K562 (cell line): ENCODE measurements around the gene BAZ2A. TPM values are rescaled to one million over a fixed set of nuclear protein-coding genes. Genes with fewer than 3 reads are reported as not detected.

ENCODE experiments used
- ASH1L ChIP-seq: fragments of 450-650 bp; IDR thresholded peaks from 2 replicates; pipeline ENCODE4 v1.6.1; 2018; ENCODE audit warnings: borderline replicate concordance, mild to moderate bottlenecking, low read depth; ENCODE audit not compliant: partially characterized antibody
- NFRKB ChIP-seq: fragments of 450-650 bp; IDR thresholded peaks from 2 replicates; pipeline ENCODE4 v1.6.1; 2016; ENCODE audit warnings: low read depth
- NR1H2 ChIP-seq: sonication (generic); formaldehyde crosslinking; IDR thresholded peaks from 2 replicates; pipeline ENCODE4 v1.4.0; 2020; ENCODE audit warnings: mild to moderate bottlenecking, missing genetic modification reagents
- PCBP1 ChIP-seq: fragments of 200-400 bp; formaldehyde crosslinking; IDR thresholded peaks from 2 replicates; pipeline ENCODE4 v1.6.1; 2018; ENCODE audit warnings: mild to moderate bottlenecking, low read depth, low read length; ENCODE audit not compliant: poor library complexity, severe bottlenecking
- PURB ChIP-seq: sonication (generic); formaldehyde crosslinking; IDR thresholded peaks from 2 replicates; pipeline ENCODE4 v1.9.0; 2021; ENCODE audit warnings: low read depth, mild to moderate bottlenecking, missing genetic modification reagents
- RAD21 ChIP-seq, 2 experiments: fragments of 250-450 bp in 1 of 2; fragments of 450-650 bp in 1 of 2; sonication (Bioruptor Pico) in 1 of 2; formaldehyde crosslinking in 1 of 2; IDR thresholded peaks in 1 of 2; conservative IDR thresholded peaks in 1 of 2; 2 replicates each; pipeline versions ENCODE4 v1.4.0 to v1.8.0; 2020 to 2022; ENCODE audit warnings: mild to moderate bottlenecking in 2 of 2, moderate library complexity in 1 of 2
- RBFOX2 ChIP-seq: fragments of 200-400 bp; formaldehyde crosslinking; IDR thresholded peaks from 2 replicates; pipeline ENCODE4 v1.6.1; 2017; ENCODE audit warnings: low read depth, mild to moderate bottlenecking, low read length, moderate library complexity
- RNF2 ChIP-seq: sonication (generic); IDR thresholded peaks from 2 replicates; pipeline ENCODE4 v1.6.1; 2016
- SMARCA5 ChIP-seq: fragments of 450-650 bp; IDR thresholded peaks from 2 replicates; pipeline ENCODE4 v1.6.1; 2016
- TAF15 ChIP-seq: fragments of 200-400 bp; formaldehyde crosslinking; IDR thresholded peaks from 2 replicates; pipeline ENCODE4 v1.6.1; 2017; ENCODE audit warnings: mild to moderate bottlenecking, low read depth, low read length, moderate library complexity
- ZNF174 ChIP-seq: fragments of 250-450 bp; sonication (Bioruptor Pico); IDR thresholded peaks from 2 replicates; pipeline ENCODE4 v1.4.0; 2020; ENCODE audit warnings: mild to moderate bottlenecking
- ZNF436 ChIP-seq: fragments of 250-450, 450-650 bp; sonication (Bioruptor Pico); formaldehyde crosslinking; IDR thresholded peaks from 2 replicates; pipeline ENCODE4 v1.7.0; 2020; ENCODE audit warnings: mild to moderate bottlenecking
- polyA plus RNA-seq, 8 experiments: library from polyadenylated mRNA; depleted of rRNA in 4 of 8; stranded (reverse) in 5 of 8; unstranded in 3 of 8; fragments of >200 nt; fragmentation: Nextera tagmentation in 2 of 8; fragmentation: Illumina TruSeq in 1 of 8; extraction: Ambion mirVana in 2 of 8; extraction: Trizol in 1 of 8; gene quantifications; 2 replicates each; pipeline versions ENCODE4 v1.2.1 to v1.2.3, GENCODE V29; 2011 to 2014; ENCODE audit warnings: inconsistent platforms in 1 of 8, missing spikeins in 1 of 8
- total RNA-seq, 7 experiments: library from RNA; depleted of rRNA in 6 of 7; stranded (reverse); fragments of >200 nt in 6 of 7; fragmentation: Illumina TruSeq in 2 of 7; extraction: Trizol in 2 of 7; gene quantifications; 2 replicates each; pipeline versions ENCODE4 v1.2.1 to v1.2.3, GENCODE V29; 2011 to 2021; ENCODE audit warnings: low replicate concordance in 1 of 7
- TF ChIP-seq, protein P1 (sequence below): sonication (generic); formaldehyde crosslinking; IDR thresholded peaks from 2 replicates; pipeline ENCODE4 v1.8.0; 2022; ENCODE audit warnings: mild to moderate bottlenecking, missing genetic modification reagents
- TF ChIP-seq, protein P2 (sequence below): fragments of 250-450 bp; sonication (Bioruptor Pico); IDR thresholded peaks from 2 replicates; pipeline ENCODE4 v1.8.0; 2022; ENCODE audit warnings: inconsistent platforms
- TF ChIP-seq, protein P3 (sequence below): fragments of 250-450 bp; sonication (Bioruptor Pico); IDR thresholded peaks from 2 replicates; pipeline ENCODE4 v1.6.1; 2021; ENCODE audit warnings: mild to moderate bottlenecking
- TF ChIP-seq, protein P4 (sequence below): fragments of 250-450 bp; sonication (Bioruptor Pico); IDR thresholded peaks from 2 replicates; pipeline ENCODE4 v1.5.0; 2020; ENCODE audit warnings: mild to moderate bottlenecking, borderline replicate concordance
- TF ChIP-seq, protein P5 (sequence below): fragments of 250-450 bp; sonication (Bioruptor Pico); IDR thresholded peaks from 2 replicates; pipeline ENCODE4 v1.4.0; 2020; ENCODE audit warnings: mild to moderate bottlenecking, moderate library complexity, borderline replicate concordance

Gene BAZ2A
- total and polyA plus RNA-seq, 9 of the 15 experiments (the other 6 are each of a cell fraction or from before 2014, with no cell fraction given), result 4.5 to 86.4 (median 26.2) TPM

DNA sequence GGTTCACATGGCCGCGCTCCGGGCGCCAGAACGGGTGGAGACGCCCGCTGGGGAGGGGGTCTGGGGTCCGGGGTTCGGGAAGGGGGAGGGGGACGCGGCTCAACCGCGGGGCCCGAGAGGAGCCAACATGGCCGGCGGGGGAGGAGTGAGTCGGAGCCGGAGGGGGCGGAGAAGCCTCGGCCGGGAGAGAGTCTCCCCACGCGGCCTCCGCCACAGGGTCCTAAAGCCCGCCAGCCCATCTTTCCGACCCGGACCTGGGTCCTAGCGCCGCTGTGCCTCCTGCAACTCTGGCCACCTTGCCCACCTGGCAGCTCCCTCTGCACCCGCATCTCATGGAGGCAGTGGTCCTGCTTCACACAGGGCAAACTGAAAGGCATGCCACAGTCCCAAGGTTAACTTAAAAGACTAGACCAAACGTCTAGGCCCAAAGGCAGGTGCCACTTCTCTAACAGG, at the start of gene BAZ2A (continued):
- TF ChIP-seq, protein P1, sequence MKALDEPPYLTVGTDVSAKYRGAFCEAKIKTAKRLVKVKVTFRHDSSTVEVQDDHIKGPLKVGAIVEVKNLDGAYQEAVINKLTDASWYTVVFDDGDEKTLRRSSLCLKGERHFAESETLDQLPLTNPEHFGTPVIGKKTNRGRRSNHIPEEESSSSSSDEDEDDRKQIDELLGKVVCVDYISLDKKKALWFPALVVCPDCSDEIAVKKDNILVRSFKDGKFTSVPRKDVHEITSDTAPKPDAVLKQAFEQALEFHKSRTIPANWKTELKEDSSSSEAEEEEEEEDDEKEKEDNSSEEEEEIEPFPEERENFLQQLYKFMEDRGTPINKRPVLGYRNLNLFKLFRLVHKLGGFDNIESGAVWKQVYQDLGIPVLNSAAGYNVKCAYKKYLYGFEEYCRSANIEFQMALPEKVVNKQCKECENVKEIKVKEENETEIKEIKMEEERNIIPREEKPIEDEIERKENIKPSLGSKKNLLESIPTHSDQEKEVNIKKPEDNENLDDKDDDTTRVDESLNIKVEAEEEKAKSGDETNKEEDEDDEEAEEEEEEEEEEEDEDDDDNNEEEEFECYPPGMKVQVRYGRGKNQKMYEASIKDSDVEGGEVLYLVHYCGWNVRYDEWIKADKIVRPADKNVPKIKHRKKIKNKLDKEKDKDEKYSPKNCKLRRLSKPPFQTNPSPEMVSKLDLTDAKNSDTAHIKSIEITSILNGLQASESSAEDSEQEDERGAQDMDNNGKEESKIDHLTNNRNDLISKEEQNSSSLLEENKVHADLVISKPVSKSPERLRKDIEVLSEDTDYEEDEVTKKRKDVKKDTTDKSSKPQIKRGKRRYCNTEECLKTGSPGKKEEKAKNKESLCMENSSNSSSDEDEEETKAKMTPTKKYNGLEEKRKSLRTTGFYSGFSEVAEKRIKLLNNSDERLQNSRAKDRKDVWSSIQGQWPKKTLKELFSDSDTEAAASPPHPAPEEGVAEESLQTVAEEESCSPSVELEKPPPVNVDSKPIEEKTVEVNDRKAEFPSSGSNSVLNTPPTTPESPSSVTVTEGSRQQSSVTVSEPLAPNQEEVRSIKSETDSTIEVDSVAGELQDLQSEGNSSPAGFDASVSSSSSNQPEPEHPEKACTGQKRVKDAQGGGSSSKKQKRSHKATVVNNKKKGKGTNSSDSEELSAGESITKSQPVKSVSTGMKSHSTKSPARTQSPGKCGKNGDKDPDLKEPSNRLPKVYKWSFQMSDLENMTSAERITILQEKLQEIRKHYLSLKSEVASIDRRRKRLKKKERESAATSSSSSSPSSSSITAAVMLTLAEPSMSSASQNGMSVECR (CRISPR knock-in tag), result peak; percentile 54; the same call in 1 of the 2 replicates
- TF ChIP-seq ASH1L (no peak), SMARCA5 (no peak), ZNF436 (CRISPR knock-in tag) (no peak), PCBP1 (peak; percentile 90), RBFOX2 (peak; percentile 34; the same call in 1 of the 2 replicates), NFRKB (no peak), TAF15 (no peak), ZNF174 (CRISPR knock-in tag) (no peak), RNF2 (peak; percentile 93), PURB (CRISPR knock-in tag) (no peak), NR1H2 (CRISPR knock-in tag) (no peak), RAD21 (CRISPR knock-in tag; conservative IDR thresholded peaks at IDR 0.05 in 1 of 2, IDR thresholded peaks at IDR 0.05 in 1 of 2) (no peak)
- TF ChIP-seq, protein P2, sequence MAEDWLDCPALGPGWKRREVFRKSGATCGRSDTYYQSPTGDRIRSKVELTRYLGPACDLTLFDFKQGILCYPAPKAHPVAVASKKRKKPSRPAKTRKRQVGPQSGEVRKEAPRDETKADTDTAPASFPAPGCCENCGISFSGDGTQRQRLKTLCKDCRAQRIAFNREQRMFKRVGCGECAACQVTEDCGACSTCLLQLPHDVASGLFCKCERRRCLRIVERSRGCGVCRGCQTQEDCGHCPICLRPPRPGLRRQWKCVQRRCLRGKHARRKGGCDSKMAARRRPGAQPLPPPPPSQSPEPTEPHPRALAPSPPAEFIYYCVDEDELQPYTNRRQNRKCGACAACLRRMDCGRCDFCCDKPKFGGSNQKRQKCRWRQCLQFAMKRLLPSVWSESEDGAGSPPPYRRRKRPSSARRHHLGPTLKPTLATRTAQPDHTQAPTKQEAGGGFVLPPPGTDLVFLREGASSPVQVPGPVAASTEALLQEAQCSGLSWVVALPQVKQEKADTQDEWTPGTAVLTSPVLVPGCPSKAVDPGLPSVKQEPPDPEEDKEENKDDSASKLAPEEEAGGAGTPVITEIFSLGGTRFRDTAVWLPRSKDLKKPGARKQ (CRISPR knock-in tag), result no peak
- TF ChIP-seq, protein P3, sequence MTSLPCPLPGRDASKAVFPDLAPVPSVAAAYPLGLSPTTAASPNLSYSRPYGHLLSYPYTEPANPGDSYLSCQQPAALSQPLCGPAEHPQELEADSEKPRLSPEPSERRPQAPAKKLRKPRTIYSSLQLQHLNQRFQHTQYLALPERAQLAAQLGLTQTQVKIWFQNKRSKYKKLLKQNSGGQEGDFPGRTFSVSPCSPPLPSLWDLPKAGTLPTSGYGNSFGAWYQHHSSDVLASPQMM (CRISPR knock-in tag), result no peak
- TF ChIP-seq, protein P4, sequence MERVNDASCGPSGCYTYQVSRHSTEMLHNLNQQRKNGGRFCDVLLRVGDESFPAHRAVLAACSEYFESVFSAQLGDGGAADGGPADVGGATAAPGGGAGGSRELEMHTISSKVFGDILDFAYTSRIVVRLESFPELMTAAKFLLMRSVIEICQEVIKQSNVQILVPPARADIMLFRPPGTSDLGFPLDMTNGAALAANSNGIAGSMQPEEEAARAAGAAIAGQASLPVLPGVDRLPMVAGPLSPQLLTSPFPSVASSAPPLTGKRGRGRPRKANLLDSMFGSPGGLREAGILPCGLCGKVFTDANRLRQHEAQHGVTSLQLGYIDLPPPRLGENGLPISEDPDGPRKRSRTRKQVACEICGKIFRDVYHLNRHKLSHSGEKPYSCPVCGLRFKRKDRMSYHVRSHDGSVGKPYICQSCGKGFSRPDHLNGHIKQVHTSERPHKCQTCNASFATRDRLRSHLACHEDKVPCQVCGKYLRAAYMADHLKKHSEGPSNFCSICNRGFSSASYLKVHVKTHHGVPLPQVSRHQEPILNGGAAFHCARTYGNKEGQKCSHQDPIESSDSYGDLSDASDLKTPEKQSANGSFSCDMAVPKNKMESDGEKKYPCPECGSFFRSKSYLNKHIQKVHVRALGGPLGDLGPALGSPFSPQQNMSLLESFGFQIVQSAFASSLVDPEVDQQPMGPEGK, result no peak
- TF ChIP-seq, protein P5, sequence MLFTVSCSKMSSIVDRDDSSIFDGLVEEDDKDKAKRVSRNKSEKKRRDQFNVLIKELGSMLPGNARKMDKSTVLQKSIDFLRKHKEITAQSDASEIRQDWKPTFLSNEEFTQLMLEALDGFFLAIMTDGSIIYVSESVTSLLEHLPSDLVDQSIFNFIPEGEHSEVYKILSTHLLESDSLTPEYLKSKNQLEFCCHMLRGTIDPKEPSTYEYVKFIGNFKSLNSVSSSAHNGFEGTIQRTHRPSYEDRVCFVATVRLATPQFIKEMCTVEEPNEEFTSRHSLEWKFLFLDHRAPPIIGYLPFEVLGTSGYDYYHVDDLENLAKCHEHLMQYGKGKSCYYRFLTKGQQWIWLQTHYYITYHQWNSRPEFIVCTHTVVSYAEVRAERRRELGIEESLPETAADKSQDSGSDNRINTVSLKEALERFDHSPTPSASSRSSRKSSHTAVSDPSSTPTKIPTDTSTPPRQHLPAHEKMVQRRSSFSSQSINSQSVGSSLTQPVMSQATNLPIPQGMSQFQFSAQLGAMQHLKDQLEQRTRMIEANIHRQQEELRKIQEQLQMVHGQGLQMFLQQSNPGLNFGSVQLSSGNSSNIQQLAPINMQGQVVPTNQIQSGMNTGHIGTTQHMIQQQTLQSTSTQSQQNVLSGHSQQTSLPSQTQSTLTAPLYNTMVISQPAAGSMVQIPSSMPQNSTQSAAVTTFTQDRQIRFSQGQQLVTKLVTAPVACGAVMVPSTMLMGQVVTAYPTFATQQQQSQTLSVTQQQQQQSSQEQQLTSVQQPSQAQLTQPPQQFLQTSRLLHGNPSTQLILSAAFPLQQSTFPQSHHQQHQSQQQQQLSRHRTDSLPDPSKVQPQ (CRISPR knock-in tag), result no peak
